Stimulated activated CD4-positive, alpha-beta T cell treated with anti-CD3 and anti-CD28 coated beads, Interleukin-1b, Interleukin-23, amount 100 ng/mL, for 24 hours (primary cell): Measurements from ENCODE around the gene COPS3.
A peak's percentile ranks its signal among the peaks of the same experiment; 100 is the strongest.

Source experiments
- DNase-seq, 4 experiments: peaks; one replicate each; pipeline ENCODE4 v3.0.0-alpha.2; 2020; ENCODE audit warnings: low read depth in 4 of 4, low spot score in 1 of 4

Gene COPS3

GRCh38 chr17:17246879-17247278 lies 34.2 kb downstream of the COPS3 start:
- DNase-seq = no peak

GRCh38 chr17:17243163-17243562 lies 37.9 kb downstream of the COPS3 start:
- DNase-seq = no peak

DNA sequence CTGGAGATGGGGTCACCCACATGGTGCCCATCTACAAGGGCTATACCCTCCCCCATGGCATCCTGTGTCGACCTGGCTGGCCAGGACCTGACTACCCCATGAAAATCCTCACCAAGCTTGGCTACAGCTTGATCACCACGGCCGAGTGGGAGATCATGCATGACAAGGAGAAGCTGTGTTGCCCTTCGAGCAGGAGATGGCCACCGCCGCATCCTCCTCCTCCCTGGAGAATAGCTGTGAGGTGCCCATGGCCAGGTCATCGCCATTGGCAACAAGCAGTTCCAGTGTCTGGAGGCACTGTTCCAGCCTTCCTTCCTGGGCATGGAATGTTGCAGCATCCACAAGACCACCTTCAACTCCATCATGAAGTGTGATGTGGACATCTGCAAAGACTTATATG lies 38.8 kb downstream of the COPS3 start:
- DNase-seq = no peak

- no peak for DNase-seq
Observed at GRCh38 chr17:17241656-17242055, 39.4 kb downstream of the COPS3 start.

DNA sequence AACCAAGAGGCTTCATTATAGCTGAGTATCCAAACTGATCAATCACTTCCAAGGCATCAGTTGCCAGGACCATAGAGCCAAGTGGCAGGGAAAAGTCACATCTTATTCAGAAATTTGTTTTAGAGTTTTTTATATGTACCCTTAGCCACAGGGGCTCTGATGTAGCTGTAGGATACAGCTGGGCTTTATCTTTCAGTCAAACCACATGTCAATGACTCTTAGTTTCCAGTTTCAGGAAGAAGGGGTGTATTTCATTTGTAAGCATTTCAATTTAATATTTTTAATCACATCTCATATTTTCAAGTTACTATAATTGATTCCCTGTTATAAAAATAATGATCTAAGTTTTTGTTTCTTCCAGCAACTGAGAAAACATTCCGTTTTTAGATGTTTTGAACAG lies 41.2 kb downstream of the COPS3 start:
- no peak for DNase-seq

GRCh38 chr17:17237026-17237799 lies 43.8 kb downstream of the COPS3 start, which contains the start of gene FLCN:
FLCN (minus strand) TSS chr17:17237168; CDS start chr17:17228137, 9,031 bp downstream.
- peak; percentile 80 to 88 (median 82) for DNase-seq

DNA sequence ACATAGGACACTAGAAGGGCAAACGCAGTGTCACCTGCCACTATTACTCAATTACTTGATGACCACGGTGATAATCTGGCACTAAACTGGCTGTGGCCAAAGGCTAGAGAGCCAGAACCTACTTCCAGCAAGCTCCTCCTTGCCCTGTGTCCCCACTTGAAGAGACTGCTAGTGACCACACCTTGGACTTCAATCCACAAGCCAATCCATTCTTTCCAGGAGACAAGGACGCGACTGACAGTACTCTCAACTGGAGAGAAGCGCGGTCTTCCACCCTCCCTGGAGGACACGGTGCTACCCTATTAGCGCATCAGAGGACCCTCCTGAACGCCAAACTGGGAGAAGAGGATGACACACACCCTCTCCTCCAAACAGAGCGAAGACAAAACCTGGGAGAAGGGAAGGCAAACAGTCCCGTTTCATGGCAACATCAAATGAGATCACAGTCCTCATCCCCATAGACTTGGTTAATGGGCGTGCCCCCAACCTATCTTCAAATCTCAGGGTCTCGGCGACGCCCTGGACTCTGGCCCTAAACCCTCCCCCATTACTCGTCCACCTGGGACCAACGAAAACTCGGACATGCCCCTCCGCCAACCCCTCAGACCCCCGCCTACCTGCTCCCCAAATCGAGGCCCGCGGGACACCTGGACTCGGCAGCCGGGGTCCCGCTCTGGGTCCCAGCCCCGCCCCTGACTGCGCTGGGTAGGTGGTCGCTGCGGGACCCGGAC lies 44.6 kb downstream of the COPS3 start:
- no peak for DNase-seq

DNA sequence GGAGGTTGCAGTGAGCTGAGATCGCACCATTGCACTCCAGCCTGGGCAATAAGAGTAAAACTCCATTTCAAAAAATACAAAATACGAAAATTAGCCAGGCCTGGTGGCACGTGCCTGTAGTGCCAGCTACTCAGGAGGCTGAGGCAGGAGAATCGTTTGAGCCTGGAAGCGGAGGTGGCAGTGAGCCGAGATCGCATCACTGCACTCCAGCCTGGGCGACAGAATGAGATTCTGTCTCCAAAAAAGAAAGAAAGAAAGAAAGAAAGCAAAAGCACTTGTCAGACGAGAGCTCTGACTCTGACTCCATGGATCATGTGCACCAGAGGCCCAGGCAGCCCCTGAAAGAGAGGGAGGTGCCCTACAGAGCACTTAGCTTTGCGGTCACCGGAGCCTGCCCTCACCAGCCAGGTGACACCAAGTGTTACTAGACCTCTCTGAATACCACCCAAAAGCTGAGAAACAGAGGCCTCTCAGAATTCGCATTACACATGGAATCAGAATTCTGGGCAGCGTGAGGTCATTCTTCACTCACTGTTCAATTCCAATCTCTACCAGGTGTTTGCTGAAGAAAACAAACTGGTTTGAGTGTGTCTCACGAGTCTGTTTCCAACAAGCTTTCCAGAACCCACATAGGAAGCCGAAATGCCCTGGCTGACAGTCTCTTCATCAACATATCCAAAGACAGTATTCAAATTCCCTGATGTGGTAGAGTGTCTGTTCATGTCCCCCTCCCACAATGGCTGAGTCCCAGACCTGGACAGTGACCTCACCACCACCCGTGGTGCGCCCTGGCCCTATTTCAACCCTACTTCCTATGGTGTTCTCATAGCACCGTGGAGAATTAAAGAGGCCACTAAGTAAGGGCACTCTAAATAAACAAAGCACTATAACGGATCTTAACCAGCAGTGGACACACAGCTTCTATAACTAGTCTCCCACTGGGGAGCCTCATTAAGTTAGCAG lies 45.6 kb downstream of the COPS3 start:
- DNase-seq = no peak

GRCh38 chr17:17232303-17232621 lies 48.8 kb downstream of the COPS3 start:
- DNase-seq = no peak

- no peak for DNase-seq
Observed at GRCh38 chr17:17231621-17232302, 49.3 kb downstream of the COPS3 start.

DNA sequence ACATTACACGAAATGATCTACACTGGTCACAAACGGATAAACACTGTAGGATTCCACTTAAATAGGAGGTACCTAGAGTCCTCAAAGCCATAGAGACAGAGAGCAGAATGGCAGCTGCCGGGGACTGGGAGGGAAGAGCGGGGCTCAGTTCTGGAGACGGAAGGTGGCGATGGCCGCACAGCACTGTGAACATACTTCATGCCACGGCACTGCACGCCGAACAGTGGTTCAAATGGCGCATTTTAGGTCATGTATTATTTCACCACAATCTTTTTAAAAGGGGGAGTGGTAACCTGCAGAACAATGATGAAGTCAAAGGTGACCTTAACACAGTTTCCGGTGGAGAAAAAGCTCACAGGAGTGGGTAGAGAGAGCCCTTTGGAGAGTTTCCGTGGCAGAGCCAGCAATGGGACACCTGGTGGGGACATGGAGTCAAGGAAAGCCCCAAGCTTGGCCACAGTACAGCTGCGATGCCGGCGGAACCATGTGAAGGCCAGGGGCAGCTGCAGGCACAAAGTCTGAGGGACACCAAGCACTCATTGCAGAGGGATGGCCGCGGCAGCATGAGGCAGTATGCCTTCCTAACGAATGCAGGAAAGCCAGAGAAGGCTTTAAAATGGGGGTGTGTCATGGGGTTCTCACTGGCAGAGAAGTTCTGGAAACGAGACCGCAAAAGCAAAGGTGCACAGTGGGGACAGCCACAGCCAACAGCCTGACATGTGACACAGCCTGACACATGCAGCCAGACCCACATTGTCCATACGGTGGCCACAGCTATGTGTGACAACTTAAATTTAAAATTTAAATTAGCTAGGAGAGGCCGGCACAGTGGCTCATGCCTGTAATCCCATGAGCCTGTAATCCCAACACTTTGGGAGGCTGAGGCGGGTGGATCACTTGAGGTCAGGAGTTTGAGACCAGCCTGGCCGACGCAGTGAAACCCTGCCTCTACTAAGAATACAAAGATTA lies 51.3 kb downstream of the COPS3 start:
- DNase-seq = no peak

GRCh38 chr17:17228521-17229279 lies 52.3 kb downstream of the COPS3 start:
- DNase-seq = no peak

- no peak for DNase-seq
Observed at GRCh38 chr17:17227608-17228520, 53.2 kb downstream of the COPS3 start.

DNA sequence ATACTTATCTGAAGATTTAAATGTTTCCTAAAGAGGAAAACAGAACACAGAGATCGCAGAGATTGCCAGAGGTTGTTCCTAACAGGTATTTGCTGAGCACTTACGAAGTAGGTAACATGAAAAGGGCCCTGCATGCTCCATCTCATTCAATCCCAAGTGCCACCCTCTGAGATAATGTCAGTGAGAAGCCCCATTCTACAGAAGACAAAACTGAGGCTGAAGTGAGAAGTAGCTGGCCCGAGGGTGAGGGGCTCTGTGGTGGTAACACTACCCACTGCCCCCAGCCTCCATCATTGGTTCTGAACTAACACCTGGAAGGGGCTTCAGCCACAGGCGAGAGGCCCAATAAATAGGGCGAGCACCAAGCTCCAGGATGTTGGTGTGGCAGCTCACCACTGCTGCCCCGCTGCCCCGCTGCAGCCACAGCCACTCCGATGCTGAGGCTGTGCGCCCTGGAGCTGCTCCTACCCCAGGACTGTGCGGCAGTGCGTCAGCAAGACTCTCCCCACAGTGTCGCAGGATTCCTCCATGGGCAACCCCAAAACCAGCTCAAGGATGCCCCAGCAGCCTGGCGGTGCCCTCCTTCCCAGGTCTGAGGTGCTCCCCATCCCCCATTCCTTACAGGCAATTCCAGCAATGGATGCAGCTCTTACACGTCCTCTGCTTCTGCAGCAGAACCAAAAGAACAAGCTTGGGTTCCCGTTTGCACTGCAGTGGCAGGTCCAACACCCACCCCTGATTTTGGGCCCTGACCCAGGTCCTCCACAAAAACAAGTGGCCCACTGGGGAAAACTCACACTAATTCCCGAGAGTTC lies 54.4 kb downstream of the COPS3 start:
- DNase-seq = no peak

DNA sequence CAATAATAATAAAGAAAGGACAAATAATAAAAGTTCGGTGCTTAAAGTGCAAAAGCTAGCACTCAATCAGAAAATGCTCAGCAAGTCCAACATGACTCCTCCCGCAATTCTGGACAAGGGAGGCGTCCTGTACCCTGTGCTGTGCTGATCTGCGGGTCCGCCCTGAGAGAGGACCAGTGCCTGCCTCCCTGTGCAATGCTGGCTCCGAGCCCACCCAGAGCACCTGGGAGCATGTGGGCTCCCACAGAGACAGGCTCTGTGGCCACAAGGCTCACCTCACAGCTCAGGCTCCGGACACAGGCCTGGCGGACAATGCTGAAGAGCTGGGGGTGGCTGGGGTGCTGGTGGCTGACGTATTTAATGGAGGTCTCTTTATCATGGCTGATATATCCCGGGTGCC lies 55.1 kb downstream of the COPS3 start:
- no peak for DNase-seq

DNA sequence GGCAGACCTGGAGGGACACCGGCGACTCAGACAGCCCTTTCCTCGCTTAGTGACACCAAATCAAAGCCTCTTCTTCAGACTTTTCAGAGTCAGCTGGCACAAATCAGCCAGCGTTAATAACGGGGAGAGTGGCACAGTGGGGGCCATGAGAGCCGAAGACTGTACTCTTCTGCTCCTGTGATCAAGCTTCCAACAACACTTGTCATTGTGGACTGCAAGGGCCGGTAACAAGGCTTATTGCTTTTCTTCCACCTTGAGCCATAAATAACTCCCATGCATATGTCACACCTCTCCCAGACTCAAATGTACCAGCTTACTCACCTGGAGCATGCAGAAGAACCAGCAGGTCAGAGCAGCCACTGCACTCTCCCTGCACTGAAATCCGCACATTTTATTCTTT lies 56.9 kb downstream of the COPS3 start:
- no peak for DNase-seq

DNA sequence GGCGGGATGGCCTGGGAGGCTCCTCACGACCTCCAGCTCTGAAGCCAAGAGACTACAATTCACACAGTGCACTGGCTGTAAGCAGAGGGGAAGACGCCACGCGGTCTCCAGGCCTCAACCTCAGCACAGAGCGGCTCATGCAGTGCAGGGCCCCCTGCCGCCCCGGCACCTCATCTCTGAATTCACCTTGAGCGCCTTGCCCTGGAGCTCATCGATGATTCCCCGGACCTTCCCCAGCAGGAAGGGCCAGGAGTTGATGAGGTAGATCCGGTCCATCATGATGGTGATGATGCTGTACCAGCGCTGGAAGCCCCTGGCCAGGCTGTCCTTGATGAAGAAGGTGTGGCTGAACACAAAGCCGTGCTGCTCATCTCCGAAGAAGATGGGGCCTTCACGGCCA lies 57.3 kb downstream of the COPS3 start:
- DNase-seq = no peak
